Natural killer cell (primary cell): ENCODE data around the gene PDE9A. TPM values are rescaled to one million over a fixed set of nuclear protein-coding genes. Genes with fewer than 3 reads are reported as not detected.
A peak's percentile ranks its signal among the peaks of the same experiment; 100 is the strongest.

Source experiments
- ATAC-seq, 3 donors: fragments of 150-1000 bp in 2 of 3; fragments of 200-7000 bp in 1 of 3; cut with Tn5 transposase; 1 replicate in 1 of 3; 2 replicates in 2 of 3; pipeline ENCODE4 v1.10.0; 2021; ENCODE audit warnings: mild to moderate bottlenecking in 2 of 3, moderate library complexity in 2 of 3
- DNase-seq, 2 donors: peaks; one replicate each; pipeline versions ENCODE4 v3.0.0 to v3.0.0-alpha.2; 2013 to 2021; ENCODE audit warnings: mixed read lengths in 1 of 2
- H3K27ac ChIP-seq: one replicate; pipeline ENCODE4 v1.5.1; 2013; ENCODE audit warnings: mild to moderate bottlenecking, low read length
- H3K27me3 ChIP-seq: one replicate; pipeline ENCODE4 v1.6.1; 2013; ENCODE audit warnings: low read length; ENCODE audit not compliant: control insufficient read depth, insufficient read depth
- H3K36me3 ChIP-seq: one replicate; pipeline ENCODE4 v1.6.1; 2013; ENCODE audit warnings: low read length; ENCODE audit not compliant: control insufficient read depth, insufficient read depth
- H3K4me1 ChIP-seq: one replicate; pipeline ENCODE4 v1.6.1; 2013; ENCODE audit warnings: low read length; ENCODE audit not compliant: control insufficient read depth, insufficient read depth
- H3K4me3 ChIP-seq: one replicate; pipeline ENCODE4 v1.5.1; 2013; ENCODE audit warnings: low read length
- H3K9me3 ChIP-seq: one replicate; pipeline ENCODE4 v1.6.1; 2013; ENCODE audit warnings: low read length; ENCODE audit not compliant: control insufficient read depth, insufficient read depth
- H3K27ac Mint-ChIP-seq, 2 donors: one replicate each; pipeline ENCODE4 v1.8.0; 2022; ENCODE audit warnings: mild to moderate bottlenecking in 2 of 2, mixed read lengths in 2 of 2, moderate library complexity in 1 of 2
- H3K27me3 Mint-ChIP-seq, 2 donors: one replicate each; pipeline ENCODE4 v1.8.0; 2022; ENCODE audit warnings: low read depth in 2 of 2, mixed read lengths in 2 of 2
- H3K36me3 Mint-ChIP-seq: one replicate; pipeline ENCODE4 v1.8.0; 2022; ENCODE audit warnings: mixed read lengths
- H3K4me1 Mint-ChIP-seq, 2 donors: one replicate each; pipeline ENCODE4 v1.8.0; 2022; ENCODE audit warnings: mixed read lengths in 2 of 2
- H3K4me3 Mint-ChIP-seq: one replicate; pipeline ENCODE4 v1.8.0; 2022; ENCODE audit warnings: mild to moderate bottlenecking, moderate library complexity, mixed read lengths
- H3K9me3 Mint-ChIP-seq, 2 donors: one replicate each; pipeline ENCODE4 v1.8.0; 2022; ENCODE audit warnings: mixed read lengths in 2 of 2
- CTCF ChIP-seq: fragments of 200-600 bp; IDR thresholded peaks from one replicate; pipeline ENCODE4 v1.8.0; 2022; ENCODE audit warnings: antibody characterized with exemption
- WGBS: methylation state at CpG from one replicate; pipeline ENCODE4 v1.1.7; 2013; ENCODE audit warnings: missing lambda C conversion rate; ENCODE audit not compliant: insufficient coverage; 5-methylcytosine and 5-hydroxymethylcytosine counted together
- intact Hi-C: fragments of 100-400 bp; cut with micrococcal nuclease; formaldehyde crosslinking; loops from one replicate; pipeline ENCODE4 v1.14.2; 2022
- total RNA-seq, 4 donors: library from RNA; stranded (reverse); fragments of 120-200 nt in 1 of 4; gene quantifications; one replicate each; pipeline versions ENCODE4 v1.2.3 to v1.2.4, GENCODE V29; 2013 to 2022

The PDE9A gene
- total RNA-seq, 3 donors from 2014 or later (not counting 1 experiment from before 2014, with no cell fraction given), result 1.0 to 4.1 (median 1.2) TPM

- Mint-ChIP-seq H3K27ac (no peak overlapping the region), H3K36me3 (no peaks in the 10 kb centered on the region), H3K27me3 (peaks cover 9 to 20% of the 10 kb centered on the region in 2 donors), H3K9me3 (no peaks in the 10 kb centered on the region), H3K4me3 (no peak overlapping the region), H3K4me1 (peaks cover 0 to 4% of the 10 kb centered on the region in 2 donors)
- H3K9me3 ChIP-seq, result no peaks in the 10 kb centered on the region
- DNase-seq, result no peak
- no peak for ATAC-seq
- no peak overlapping the region for H3K27ac ChIP-seq
- no peak overlapping the region for H3K4me3 ChIP-seq
- no peak for TF ChIP-seq CTCF
- peaks cover 6% of the 10 kb centered on the region for H3K27me3 ChIP-seq
- WGBS, result 63% methylated on average over 3 of the region's 3 CpGs
- no peaks in the 10 kb centered on the region for H3K36me3 ChIP-seq
- intact Hi-C loops, result loop anchor here (2.0 kb wide), 1 partner anchor 69 kb away; no protein-coding TSS in a partner anchor
- peaks cover 31% of the 10 kb centered on the region for H3K4me1 ChIP-seq
Measured at GRCh38 chr21:42615924-42616323, 37.5 kb upstream of the PDE9A start.

DNA sequence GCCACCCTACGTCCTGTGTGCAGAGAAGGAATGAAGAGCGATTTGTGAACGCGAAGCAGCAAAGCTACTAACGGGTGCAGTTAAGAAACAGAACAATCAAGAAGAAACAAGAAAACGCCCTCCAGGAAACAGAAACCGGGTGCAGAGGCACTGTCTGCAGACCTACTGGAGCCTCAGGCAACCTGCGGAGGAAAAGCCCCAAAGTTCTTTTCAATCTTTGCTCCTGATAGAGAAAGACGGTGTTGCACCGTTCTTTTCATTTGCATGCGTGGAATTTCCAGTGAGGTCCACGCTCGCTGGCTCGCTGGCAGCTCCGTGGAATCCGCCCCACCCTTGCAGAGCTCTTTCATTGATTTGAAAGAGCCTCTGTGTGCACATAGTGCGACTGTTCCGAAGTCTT lies 37.0 kb upstream of the PDE9A start:
- H3K4me3 ChIP-seq, result no peak overlapping the region
- H3K4me1 ChIP-seq, result peaks cover 31% of the 10 kb centered on the region
- H3K9me3 ChIP-seq, result no peaks in the 10 kb centered on the region
- Mint-ChIP-seq H3K36me3 (no peaks in the 10 kb centered on the region), H3K27me3 (peaks cover 9 to 20% of the 10 kb centered on the region in 2 donors), H3K27ac (no peak overlapping the region), H3K4me3 (no peak overlapping the region), H3K9me3 (no peaks in the 10 kb centered on the region), H3K4me1 (peaks cover 0 to 4% of the 10 kb centered on the region in 2 donors)
- no peak overlapping the region for H3K27ac ChIP-seq
- H3K27me3 ChIP-seq, result peaks cover 6% of the 10 kb centered on the region
- H3K36me3 ChIP-seq, result no peaks in the 10 kb centered on the region
- ATAC-seq (peak in 2 of 3 donors; percentile 28 to 35), DNase-seq (peak in 1 of 2 donors; percentile 61)
- WGBS, result 14% methylated on average over 18 of the region's 18 CpGs
- no peak for TF ChIP-seq CTCF
- intact Hi-C loops, result no loop called here

- H3K36me3 Mint-ChIP-seq, result no peaks in the 10 kb centered on the region
- H3K9me3 Mint-ChIP-seq, result no peaks in the 10 kb centered on the region
- Histone ChIP-seq H3K9me3 (no peaks in the 10 kb centered on the region), H3K27me3 (peaks cover 6% of the 10 kb centered on the region), H3K27ac (no peak overlapping the region), H3K36me3 (no peaks in the 10 kb centered on the region), H3K4me3 (no peak overlapping the region), H3K4me1 (peaks cover 31% of the 10 kb centered on the region)
- ATAC-seq (no peak), DNase-seq (no peak)
- WGBS, result 92% methylated on average over 21 of the region's 21 CpGs
- no peak overlapping the region for H3K4me3 Mint-ChIP-seq
- intact Hi-C loops, result no loop called here
- no peak for TF ChIP-seq CTCF
- peaks cover 0 to 4% of the 10 kb centered on the region in 2 donors for H3K4me1 Mint-ChIP-seq
- H3K27ac Mint-ChIP-seq, result no peak overlapping the region
- peaks cover 11 to 20% of the 10 kb centered on the region in 2 donors for H3K27me3 Mint-ChIP-seq
Measured at GRCh38 chr21:42616941-42617340, 36.5 kb upstream of the PDE9A start.

DNA sequence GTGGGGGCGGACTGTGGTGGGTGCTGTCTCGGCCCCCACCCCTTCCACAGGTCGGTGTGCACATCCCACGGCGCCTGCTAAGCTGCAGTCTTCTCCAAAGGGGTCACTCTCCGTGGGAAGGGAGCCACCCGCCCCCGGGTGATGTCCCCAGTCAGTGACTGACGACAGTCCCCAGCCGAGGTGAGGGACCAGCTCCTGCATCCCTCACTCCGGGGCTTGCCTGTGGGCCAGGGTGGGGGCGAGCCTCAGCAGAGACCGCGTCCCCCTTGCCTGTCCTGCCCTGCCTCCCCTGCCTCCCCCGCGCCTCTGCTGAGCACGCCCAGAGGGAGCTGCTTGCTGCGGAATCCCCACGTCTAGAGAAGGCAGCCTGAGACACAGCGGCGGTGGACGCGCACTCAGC lies 35.9 kb upstream of the PDE9A start:
- Histone ChIP-seq H3K4me1 (peaks cover 31% of the 10 kb centered on the region), H3K27ac (no peak overlapping the region), H3K9me3 (no peaks in the 10 kb centered on the region), H3K36me3 (no peaks in the 10 kb centered on the region), H3K4me3 (no peak overlapping the region), H3K27me3 (peaks cover 6% of the 10 kb centered on the region)
- H3K4me3 Mint-ChIP-seq, result no peak overlapping the region
- H3K27me3 Mint-ChIP-seq, result peaks cover 12 to 20% of the 10 kb centered on the region in 2 donors
- ATAC-seq (no peak), DNase-seq (no peak)
- intact Hi-C loops, result no loop called here
- H3K27ac Mint-ChIP-seq, result no peak overlapping the region
- 88% methylated on average over 23 of the region's 23 CpGs for WGBS
- no peaks in the 10 kb centered on the region for H3K36me3 Mint-ChIP-seq
- H3K4me1 Mint-ChIP-seq, result peaks cover 0 to 4% of the 10 kb centered on the region in 2 donors
- TF ChIP-seq CTCF, result no peak
- H3K9me3 Mint-ChIP-seq, result no peaks in the 10 kb centered on the region
